Measurements from ENCODE around the gene ABCF3. TPM values are rescaled to one million over a fixed set of nuclear protein-coding genes. Genes with fewer than 3 reads are reported as not detected.

Gene ABCF3
- total RNA-seq, 1 donor from 2014 or later, result 67.3 TPM

- no peak for DNase-seq (ENCODE audit: low read depth, low spot score)
- Mint-ChIP-seq H3K36me3 (ENCODE audit: low read depth) (peaks cover 3% of the 10 kb centered on the region), H3K27me3 (ENCODE audit: low read depth) (peaks cover 10% of the 10 kb centered on the region), H3K9me3 (no peaks in the 10 kb centered on the region), H3K4me3 (no peak overlapping the region), H3K27ac (ENCODE audit: unreplicated experiment) (no peak overlapping the region), H3K4me1 (no peaks in the 10 kb centered on the region)
- no peak for TF ChIP-seq CTCF (conservative IDR thresholded peaks at IDR 0.05)
Observed at GRCh38 chr3:184241141-184241446, 55.1 kb downstream of the ABCF3 start.

GRCh38 chr3:184241447-184242296 is 55.7 kb downstream of the ABCF3 start:
- Mint-ChIP-seq H3K27ac (ENCODE audit: unreplicated experiment) (no peak overlapping the region), H3K27me3 (ENCODE audit: low read depth) (peaks cover 10% of the 10 kb centered on the region), H3K4me3 (no peak overlapping the region), H3K9me3 (no peaks in the 10 kb centered on the region), H3K36me3 (ENCODE audit: low read depth) (peaks cover 3% of the 10 kb centered on the region), H3K4me1 (no peaks in the 10 kb centered on the region)
- DNase-seq (ENCODE audit: low read depth, low spot score), result no peak
- TF ChIP-seq CTCF (conservative IDR thresholded peaks at IDR 0.05), result peak; percentile 49

- H3K9me3 Mint-ChIP-seq, result no peaks in the 10 kb centered on the region
- no peak overlapping the region for H3K4me3 Mint-ChIP-seq
- H3K27ac Mint-ChIP-seq (ENCODE audit: unreplicated experiment), result no peak overlapping the region
- H3K27me3 Mint-ChIP-seq (ENCODE audit: low read depth), result peaks cover 6% of the 10 kb centered on the region
- peaks cover 3% of the 10 kb centered on the region for H3K36me3 Mint-ChIP-seq (ENCODE audit: low read depth)
- DNase-seq (ENCODE audit: low read depth, low spot score), result no peak
- no peaks in the 10 kb centered on the region for H3K4me1 Mint-ChIP-seq
- TF ChIP-seq CTCF (conservative IDR thresholded peaks at IDR 0.05), result no peak
Observed at GRCh38 chr3:184242297-184242685, 56.3 kb downstream of the ABCF3 start.

Small RNA genes lying within 50 kb of the gene (microRNA-seq; reads per million reads assigned to microRNA genes)
- gene MIR1224, result 7.7 reads per million, percentile 11 among the genes with 10 or more reads in this experiment

Other genes starting within 250 kb of the ABCF3 start
- 47.3 and 50.9 TPM in 2 replicates for gene ABCC5, start 168.3 kb upstream of the ABCF3 start, total RNA-seq
- gene HTR3D, start 154.5 kb upstream of the ABCF3 start, total RNA-seq, result not detected in 2 replicates
- gene HTR3C, start 133.2 kb upstream of the ABCF3 start, total RNA-seq, result not detected in 2 replicates
- not detected in 2 replicates for gene HTR3E, start 89.1 kb upstream of the ABCF3 start, total RNA-seq
- gene EIF2B5, start 50.8 kb upstream of the ABCF3 start, total RNA-seq, result 54.8 and 57.7 TPM in 2 replicates
- 90.9 and 93.8 TPM in 2 replicates for gene DVL3, start 30.8 kb upstream of the ABCF3 start, total RNA-seq
- 271 and 289 TPM in 2 replicates for gene AP2M1, start 11.3 kb upstream of the ABCF3 start, total RNA-seq
- gene VWA5B2, start 43.4 kb downstream of the ABCF3 start, total RNA-seq, result 0.36 and 0.56 TPM in 2 replicates
- gene ALG3, start 62.8 kb downstream of the ABCF3 start, total RNA-seq, result 32.0 and 35.5 TPM in 2 replicates
- gene EEF1AKMT4, start 63.5 kb downstream of the ABCF3 start, total RNA-seq, result 3.4 and 3.9 TPM in 2 replicates
- 4.7 and 5.6 TPM in 2 replicates for gene CAMK2N2, start 75.4 kb downstream of the ABCF3 start, total RNA-seq
- gene ECE2, start 89.8 kb downstream of the ABCF3 start, total RNA-seq, result not detected in 2 replicates
- 359 and 378 TPM in 2 replicates for gene PSMD2, start 113.0 kb downstream of the ABCF3 start, total RNA-seq
- gene EIF4G1, start 128.4 kb downstream of the ABCF3 start, total RNA-seq, result 520 and 529 TPM in 2 replicates
- gene FAM131A, start 151.4 kb downstream of the ABCF3 start, total RNA-seq, result 17.4 and 19.7 TPM in 2 replicates
- gene CLCN2, start 175.4 kb downstream of the ABCF3 start, total RNA-seq, result 23.6 and 27.8 TPM in 2 replicates
- gene POLR2H, start 175.5 kb downstream of the ABCF3 start, total RNA-seq, result 94.5 and 98.9 TPM in 2 replicates
- 0.55 and 0.98 TPM in 2 replicates for gene THPO, start 192.0 kb downstream of the ABCF3 start, total RNA-seq
- 3.2 and 4.0 TPM in 2 replicates for gene CHRD, start 193.9 kb downstream of the ABCF3 start, total RNA-seq

Data from neural crest cell (in vitro differentiated cells).